GM18861 (cell line): Measurements from ENCODE around the gene KRTAP10-2.
"Not testable (repeated sequence)": the region's sequence is repeated elsewhere in the genome, so short reads cannot be mapped to it uniquely, and the experiment has no call there.

Experiments
- ATAC-seq: cut with Tn5 transposase; IDR thresholded peaks from one replicate; pipeline ENCODE4 v1.9.1; 2021; ENCODE audit not compliant: unreplicated experiment

KRTAP10-2 gene

GRCh38 chr21:44583089-44583799, 31.9 kb upstream of the KRTAP10-2 start:
- no peak for ATAC-seq

GRCh38 chr21:44582055-44582454, 30.8 kb upstream of the KRTAP10-2 start:
- no peak for ATAC-seq

- no peak for ATAC-seq
Observed at GRCh38 chr21:44581158-44581557, 29.9 kb upstream of the KRTAP10-2 start.

- ATAC-seq, result not testable (repeated sequence)
Observed at GRCh38 chr21:44580231-44580821, 29.0 kb upstream of the KRTAP10-2 start, which contains the start of gene KRTAP10-5. Gene KRTAP10-5 (minus strand): TSS chr21:44580604. CDS start chr21:44580578, 26 bp downstream.

- ATAC-seq, result no peak
Observed at GRCh38 chr21:44579833-44580144, 28.5 kb upstream of the KRTAP10-2 start.

- ATAC-seq, result no peak
Observed at GRCh38 chr21:44579056-44579832, 27.9 kb upstream of the KRTAP10-2 start.

GRCh38 chr21:44578371-44579055, 27.2 kb upstream of the KRTAP10-2 start:
- no peak for ATAC-seq

GRCh38 chr21:44576025-44576420, 24.7 kb upstream of the KRTAP10-2 start:
- no peak for ATAC-seq

- ATAC-seq, result no peak
Observed at GRCh38 chr21:44575307-44576024, 24.2 kb upstream of the KRTAP10-2 start.

- ATAC-seq, result no peak
Observed at GRCh38 chr21:44574457-44575306, 23.4 kb upstream of the KRTAP10-2 start.

- not testable (repeated sequence) for ATAC-seq
Observed at GRCh38 chr21:44573630-44574456, 22.5 kb upstream of the KRTAP10-2 start, which contains the start of gene KRTAP10-4. Gene KRTAP10-4 (plus strand): TSS chr21:44573729. CDS start chr21:44573759, 30 bp downstream.

- no peak for ATAC-seq
Observed at GRCh38 chr21:44572959-44573583, 21.8 kb upstream of the KRTAP10-2 start.

GRCh38 chr21:44571844-44572782, 20.8 kb upstream of the KRTAP10-2 start:
- no peak for ATAC-seq

- no peak for ATAC-seq
Observed at GRCh38 chr21:44571296-44571695, 20.0 kb upstream of the KRTAP10-2 start.

GRCh38 chr21:44569861-44570517, 18.7 kb upstream of the KRTAP10-2 start:
- no peak for ATAC-seq

- no peak for ATAC-seq
Observed at GRCh38 chr21:44568667-44569556, 17.6 kb upstream of the KRTAP10-2 start.
